MM.1S (cell line): ENCODE data around the gene CCDC88C.

ENCODE experiments used
- DNase-seq: peaks from one replicate; pipeline ENCODE4 v3.0.0-alpha.2; 2015
- H2AFZ ChIP-seq: fragments of 300-600 bp; sonication (generic); 2 replicates; pipeline ENCODE4 v1.6.0; 2016; ENCODE audit warnings: antibody characterized with exemption, low read length
- H3F3A ChIP-seq: fragments of 300-600 bp; sonication (generic); 2 replicates; pipeline ENCODE4 v1.6.1; 2016; ENCODE audit warnings: mild to moderate bottlenecking, antibody characterized with exemption, low read length, moderate library complexity, mixed read lengths; ENCODE audit not compliant: insufficient read depth
- H3K27ac ChIP-seq: fragments of 300-600 bp; sonication (generic); 2 replicates; pipeline ENCODE4 v1.5.1; 2016; ENCODE audit warnings: mild to moderate bottlenecking, low read length
- H3K27me3 ChIP-seq: fragments of 300-600 bp; sonication (generic); replicated peaks from 2 replicates; pipeline ENCODE4 v1.6.0; 2016; ENCODE audit warnings: low read length; ENCODE audit not compliant: insufficient read depth
- H3K36me3 ChIP-seq: fragments of 300-600 bp; sonication (generic); replicated peaks from 2 replicates; pipeline ENCODE4 v1.6.1; 2016; ENCODE audit warnings: mild to moderate bottlenecking, low read length, mixed read lengths; ENCODE audit not compliant: insufficient read depth
- H3K4me1 ChIP-seq: fragments of 300-600 bp; sonication (generic); 2 replicates; pipeline ENCODE4 v1.6.1; 2016; ENCODE audit warnings: low read length, mixed read lengths
- H3K4me2 ChIP-seq: fragments of 300-600 bp; sonication (generic); 2 replicates; pipeline ENCODE4 v1.6.0; 2016; ENCODE audit warnings: low read depth, low read length
- H3K4me3 ChIP-seq: fragments of 300-600 bp; sonication (generic); 2 replicates; pipeline ENCODE4 v1.5.1; 2016; ENCODE audit warnings: low read length, mixed read lengths
- H3K79me2 ChIP-seq: fragments of 300-600 bp; sonication (generic); 2 replicates; pipeline ENCODE4 v1.6.1; 2016; ENCODE audit warnings: mixed run types, low read length, mixed read lengths
- H3K9ac ChIP-seq: fragments of 300-600 bp; sonication (generic); 2 replicates; pipeline ENCODE4 v1.6.1; 2016; ENCODE audit warnings: low read length, mixed read lengths
- H3K9me2 ChIP-seq: fragments of 300-600 bp; sonication (generic); replicated peaks from 2 replicates; pipeline ENCODE4 v1.6.1; 2016; ENCODE audit warnings: mild to moderate bottlenecking, low read length, mixed read lengths; ENCODE audit not compliant: insufficient read depth
- H3K9me3 ChIP-seq: fragments of 300-600 bp; sonication (generic); replicated peaks from 2 replicates; pipeline ENCODE4 v1.6.1; 2016; ENCODE audit warnings: mild to moderate bottlenecking, low read length, mixed read lengths; ENCODE audit not compliant: insufficient read depth
- H4K20me1 ChIP-seq: fragments of 300-600 bp; sonication (generic); 2 replicates; pipeline ENCODE4 v1.6.1; 2016; ENCODE audit warnings: mild to moderate bottlenecking, low read length, moderate library complexity, mixed read lengths; ENCODE audit not compliant: insufficient read depth
- CTCF ChIP-seq: fragments of 300-600 bp; sonication (generic); IDR thresholded peaks from 2 replicates; pipeline ENCODE4 v1.5.1; 2016; ENCODE audit warnings: antibody characterized with exemption, low read length, mixed read lengths
- EZH2 ChIP-seq: fragments of 300-600 bp; sonication (generic); optimal IDR thresholded peaks from 2 replicates; pipeline ENCODE3; 2017; ENCODE audit warnings: low read depth, mild to moderate bottlenecking, antibody characterized with exemption, low read length, mixed read lengths
- EZH2phosphoT487 ChIP-seq: fragments of 300-600 bp; sonication (generic); IDR thresholded peaks from 2 replicates; pipeline ENCODE4 v1.6.1; 2018; ENCODE audit warnings: antibody characterized with exemption, low read length

Gene CCDC88C

GRCh38 chr14:91367173-91368171 is 50.1 kb downstream of the CCDC88C start:
- H3F3A ChIP-seq = peaks cover 76% of the 10 kb centered on the region
- peak overlapping the region; percentile 100 for H3K27ac ChIP-seq
- peak; percentile 94 for DNase-seq
- H3K4me1 ChIP-seq = peaks cover 87% of the 10 kb centered on the region
- H3K27me3 ChIP-seq = no peaks in the 10 kb centered on the region
- H3K79me2 ChIP-seq = peaks cover 92% of the 10 kb centered on the region
- TF ChIP-seq EZH2phosphoT487 = no peak
- no peak for TF ChIP-seq CTCF
- TF ChIP-seq EZH2 = no peak
- H3K9me2 ChIP-seq = no peaks in the 10 kb centered on the region
- H3K4me3 ChIP-seq = peak overlapping the region; percentile 43
- H4K20me1 ChIP-seq = no peaks in the 10 kb centered on the region
- peak overlapping the region; percentile 89 for H3K4me2 ChIP-seq
- no peaks in the 10 kb centered on the region for H3K36me3 ChIP-seq
- H2AFZ ChIP-seq = no peak overlapping the region
- H3K9me3 ChIP-seq = no peaks in the 10 kb centered on the region
- H3K9ac ChIP-seq = peak overlapping the region; percentile 99

- Histone ChIP-seq H3F3A (peaks cover 71% of the 10 kb centered on the region), H3K4me3 (peak overlapping the region; percentile 39; the same call in 1 of the 2 replicates), H3K9ac (peak overlapping the region; percentile 85), H3K36me3 (no peaks in the 10 kb centered on the region), H3K4me1 (peaks cover 86% of the 10 kb centered on the region), H3K27me3 (no peaks in the 10 kb centered on the region), H4K20me1 (no peaks in the 10 kb centered on the region), H3K4me2 (peak overlapping the region; percentile 89), H3K9me3 (no peaks in the 10 kb centered on the region), H2AFZ (no peak overlapping the region), H3K9me2 (no peaks in the 10 kb centered on the region), H3K79me2 (peaks cover 93% of the 10 kb centered on the region), H3K27ac (peak overlapping the region; percentile 100)
- TF ChIP-seq EZH2phosphoT487 (no peak), EZH2 (no peak), CTCF (no peak)
- DNase-seq = no peak
Measured at GRCh38 chr14:91366749-91367148, 50.9 kb downstream of the CCDC88C start.

GRCh38 chr14:91365552-91365951 is 52.1 kb downstream of the CCDC88C start:
- peak; percentile 4 for DNase-seq
- H3K9ac ChIP-seq = peak overlapping the region; percentile 86
- no peaks in the 10 kb centered on the region for H3K27me3 ChIP-seq
- H3K79me2 ChIP-seq = peaks cover 93% of the 10 kb centered on the region
- peaks cover 63% of the 10 kb centered on the region for H3F3A ChIP-seq
- H3K4me3 ChIP-seq = no peak overlapping the region
- H3K9me3 ChIP-seq = no peaks in the 10 kb centered on the region
- H3K36me3 ChIP-seq = no peaks in the 10 kb centered on the region
- H2AFZ ChIP-seq = no peak overlapping the region
- H3K27ac ChIP-seq = peak overlapping the region; percentile 100
- no peaks in the 10 kb centered on the region for H4K20me1 ChIP-seq
- H3K9me2 ChIP-seq = no peaks in the 10 kb centered on the region
- peaks cover 74% of the 10 kb centered on the region for H3K4me1 ChIP-seq
- TF ChIP-seq EZH2 = no peak
- TF ChIP-seq EZH2phosphoT487 = no peak
- TF ChIP-seq CTCF = no peak
- peak overlapping the region; percentile 63 for H3K4me2 ChIP-seq
